Erythroblast (primary cell): ENCODE data around the gene CFAP119.

Experiments used
- DNase-seq, 2 experiments: peaks; one replicate each; lab custom pipeline; 2025; lab: John Stamatoyannopoulos, UW
- GATA1 ChIP-seq: IDR thresholded peaks from 2 replicates; pipeline ENCODE4 v1.6.1; 2011; ENCODE audit warnings: low read depth, mild to moderate bottlenecking, control low read depth, low read length, moderate library complexity
- POLR2A ChIP-seq: IDR thresholded peaks from 2 replicates; pipeline ENCODE4 v1.6.1; 2011; ENCODE audit warnings: mild to moderate bottlenecking, low read length

Gene CFAP119

DNA sequence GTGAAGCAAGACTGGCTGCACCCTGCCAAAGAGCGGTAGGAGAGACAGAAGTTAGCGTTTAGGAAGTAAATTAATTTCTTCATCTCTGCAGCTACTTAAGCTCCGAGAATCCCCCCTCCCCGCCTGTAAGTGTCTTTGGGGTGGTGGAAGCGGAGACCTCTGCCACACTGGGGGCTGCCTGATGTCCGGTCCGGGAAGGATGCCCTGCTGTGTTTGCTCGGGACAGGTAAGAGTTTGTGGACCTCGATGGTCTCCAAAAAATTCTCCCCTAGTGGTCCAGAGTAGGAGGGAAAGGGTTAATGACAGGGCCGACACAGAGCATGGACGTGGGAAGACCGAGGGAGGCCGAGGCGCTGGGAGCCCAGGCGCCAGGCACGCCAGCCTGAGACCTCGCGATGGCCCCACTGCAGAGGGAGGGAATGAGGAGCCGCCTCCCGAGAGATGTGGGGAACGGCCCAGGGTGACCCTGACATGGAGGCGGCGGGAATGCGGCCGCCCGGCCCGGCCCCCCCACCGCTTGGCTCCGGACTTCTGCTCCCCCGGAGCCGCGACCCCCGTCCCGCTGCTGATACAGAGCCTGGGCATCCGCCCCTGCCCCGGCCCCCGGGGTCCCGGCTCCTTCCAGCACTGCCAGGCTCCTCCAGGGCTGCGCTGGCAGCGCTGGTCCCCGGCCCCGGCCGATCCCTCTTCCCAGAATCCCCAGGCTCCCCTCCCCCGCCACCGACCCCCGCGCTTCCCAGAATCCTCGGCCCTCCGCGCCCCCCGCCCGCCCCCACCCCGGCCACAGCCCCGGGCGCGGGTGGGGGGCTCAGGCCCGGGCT, 24.5 kb upstream of the CFAP119 start:
- DNase-seq = no peak
- TF ChIP-seq GATA1 (no peak), POLR2A (no peak)

DNA sequence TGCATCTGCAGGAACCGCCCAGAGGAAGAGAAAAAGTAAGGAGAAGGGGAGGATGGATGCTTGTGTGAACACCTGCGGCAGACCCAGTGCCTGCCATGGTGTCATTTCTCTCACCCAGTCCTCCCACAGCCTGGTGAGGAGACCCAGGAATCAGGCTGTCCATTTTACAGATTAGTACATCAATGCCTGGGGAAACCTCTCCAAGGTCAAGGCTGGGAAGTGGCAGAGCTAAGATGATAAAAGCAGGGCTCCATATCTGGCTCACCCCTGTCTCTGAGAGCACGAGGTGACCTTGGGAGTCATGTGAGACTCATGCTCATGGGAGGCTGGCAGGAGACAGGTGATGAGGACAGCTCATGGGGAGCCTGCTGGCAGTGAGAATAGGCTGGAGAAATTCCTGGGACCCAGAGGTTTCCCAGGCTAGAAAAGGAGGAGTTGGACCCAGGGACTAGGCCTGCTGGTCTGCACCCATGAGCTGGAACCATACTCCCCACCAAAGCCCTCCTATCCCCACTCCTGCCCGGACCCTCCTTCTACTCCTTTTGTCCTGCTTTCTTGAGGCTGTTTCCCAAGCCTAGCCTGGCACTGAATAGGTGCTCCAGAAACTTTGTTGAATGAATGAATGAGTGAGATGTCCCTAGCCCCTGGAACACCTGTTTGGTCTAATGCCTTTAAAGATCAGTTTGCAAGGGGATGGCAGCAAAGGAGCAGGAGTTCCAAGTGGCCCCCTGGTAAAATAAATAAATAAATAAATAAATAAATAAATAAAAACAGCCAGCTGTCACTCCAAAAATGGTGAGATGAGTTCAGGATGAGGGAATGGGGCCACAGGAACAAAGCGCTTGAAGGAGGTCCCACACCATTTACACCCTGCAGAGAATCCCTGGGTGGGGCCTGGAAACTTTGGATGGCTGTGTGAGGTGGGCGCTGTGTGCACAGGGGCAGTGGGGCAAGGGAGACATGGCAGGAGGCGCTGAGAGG, 23.6 kb upstream of the CFAP119 start:
- TF ChIP-seq POLR2A = no peak
- TF ChIP-seq GATA1 = no peak
- no peak for DNase-seq

DNA sequence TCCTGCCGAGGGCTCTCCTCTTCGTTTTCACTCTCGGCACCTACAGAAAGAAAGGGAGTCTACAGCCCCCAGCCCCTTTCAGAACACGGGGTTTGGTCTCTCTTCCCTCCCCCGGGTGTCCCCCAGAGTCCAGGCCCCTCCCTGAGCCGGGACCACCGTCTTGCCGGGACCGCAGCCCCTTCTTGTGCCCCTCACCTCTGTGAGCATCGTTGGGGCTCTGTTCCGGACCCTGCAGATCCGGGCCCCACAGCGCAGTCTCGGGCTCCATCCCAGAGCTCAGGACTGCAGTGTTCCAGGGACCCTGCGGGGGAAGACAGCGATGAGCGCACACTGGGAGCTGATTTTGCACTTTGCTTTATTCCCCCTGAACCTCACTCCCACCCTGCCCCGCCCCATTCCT, 22.4 kb upstream of the CFAP119 start:
- no peak for DNase-seq
- no peak for TF ChIP-seq GATA1
- no peak for TF ChIP-seq POLR2A

- no peak for DNase-seq
- TF ChIP-seq GATA1 (no peak), POLR2A (no peak)
These were observed 21.6 kb upstream of the CFAP119 start for GRCh38 chr16:30783280-30784109.

DNA sequence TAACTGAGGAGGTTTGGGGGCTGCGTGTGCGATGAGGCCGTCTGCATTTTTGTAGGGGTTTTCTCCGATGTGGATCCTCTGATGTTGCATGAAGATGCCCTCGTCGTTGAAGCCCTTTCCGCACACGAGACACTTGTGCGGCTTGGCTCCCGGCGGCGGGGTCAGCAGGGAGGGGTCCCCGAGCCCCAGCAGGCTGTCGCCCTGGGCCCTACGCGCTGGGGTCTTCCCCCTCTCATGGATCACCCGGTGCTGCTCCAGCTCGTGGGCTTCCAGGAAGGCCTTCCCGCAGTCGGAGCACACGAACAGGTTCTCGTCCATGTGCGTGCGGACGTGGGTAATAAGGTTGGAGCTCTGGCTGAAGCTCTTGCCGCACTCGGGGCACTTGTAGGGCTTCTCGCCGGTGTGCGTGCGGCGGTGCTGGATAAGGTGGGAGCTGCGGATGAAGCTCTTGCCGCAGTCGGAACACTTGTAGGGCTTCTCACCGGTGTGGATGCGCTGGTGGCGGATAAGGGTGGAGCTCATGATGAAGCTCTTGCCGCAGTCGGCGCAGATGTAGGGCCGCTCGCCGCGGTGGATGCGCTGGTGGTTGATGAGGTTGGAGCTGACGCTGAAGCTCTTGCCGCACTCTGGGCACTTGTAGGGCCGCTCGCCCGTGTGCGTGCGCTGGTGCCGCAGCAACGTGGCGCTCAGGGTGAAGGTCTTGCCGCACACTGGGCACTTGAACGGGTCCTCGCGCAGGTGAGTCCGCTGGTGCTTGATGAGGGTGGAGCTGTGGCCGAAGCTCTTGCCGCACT, 20.8 kb upstream of the CFAP119 start:
- TF ChIP-seq GATA1 = no peak
- no peak for TF ChIP-seq POLR2A
- no peak for DNase-seq

- TF ChIP-seq POLR2A (no peak), GATA1 (no peak)
- DNase-seq = no peak
These were observed 18.7 kb upstream of the CFAP119 start for GRCh38 chr16:30780549-30780948.

DNA sequence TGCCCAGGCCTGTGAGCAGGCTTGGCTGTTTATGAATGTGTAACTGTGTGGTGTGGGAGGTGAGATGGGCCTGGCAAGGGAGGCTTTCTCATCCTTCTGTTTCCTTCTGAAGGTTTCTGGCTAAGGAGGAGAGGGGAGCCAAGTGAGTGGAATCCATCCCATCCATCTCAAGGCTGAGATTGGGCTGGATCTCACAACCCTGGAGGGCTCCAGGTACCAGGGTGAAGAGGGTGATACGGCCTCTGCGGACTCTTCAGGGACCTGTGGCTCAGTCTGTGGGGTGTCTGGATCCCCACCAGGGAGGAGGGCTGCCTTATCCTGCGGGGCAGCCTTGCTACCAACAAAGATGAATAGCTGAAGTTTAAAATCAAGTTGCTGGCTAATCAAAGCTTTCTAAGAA, 18.2 kb upstream of the CFAP119 start:
- no peak for DNase-seq
- TF ChIP-seq POLR2A (no peak), GATA1 (no peak)

DNA sequence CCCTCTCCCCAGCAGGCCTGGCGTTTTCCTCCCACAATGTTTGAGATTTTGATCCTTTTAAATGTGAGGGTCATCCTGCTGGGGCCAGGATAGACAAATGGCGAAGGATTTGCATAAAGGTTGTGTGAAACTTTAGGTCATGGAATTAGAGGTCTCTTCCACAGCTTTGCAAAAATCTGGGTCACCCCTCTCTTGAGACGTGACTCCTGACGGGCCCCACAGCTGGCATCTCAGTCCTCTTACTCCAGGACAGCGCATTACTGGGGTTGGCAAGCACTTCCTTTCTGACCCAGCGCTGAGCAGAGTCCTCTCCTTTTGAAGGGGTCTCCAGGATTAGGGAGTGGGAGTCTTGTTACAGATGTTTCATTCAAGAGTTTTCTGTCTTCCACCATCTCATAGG, 17.7 kb upstream of the CFAP119 start:
- DNase-seq = no peak
- TF ChIP-seq GATA1 = no peak
- no peak for TF ChIP-seq POLR2A

DNA sequence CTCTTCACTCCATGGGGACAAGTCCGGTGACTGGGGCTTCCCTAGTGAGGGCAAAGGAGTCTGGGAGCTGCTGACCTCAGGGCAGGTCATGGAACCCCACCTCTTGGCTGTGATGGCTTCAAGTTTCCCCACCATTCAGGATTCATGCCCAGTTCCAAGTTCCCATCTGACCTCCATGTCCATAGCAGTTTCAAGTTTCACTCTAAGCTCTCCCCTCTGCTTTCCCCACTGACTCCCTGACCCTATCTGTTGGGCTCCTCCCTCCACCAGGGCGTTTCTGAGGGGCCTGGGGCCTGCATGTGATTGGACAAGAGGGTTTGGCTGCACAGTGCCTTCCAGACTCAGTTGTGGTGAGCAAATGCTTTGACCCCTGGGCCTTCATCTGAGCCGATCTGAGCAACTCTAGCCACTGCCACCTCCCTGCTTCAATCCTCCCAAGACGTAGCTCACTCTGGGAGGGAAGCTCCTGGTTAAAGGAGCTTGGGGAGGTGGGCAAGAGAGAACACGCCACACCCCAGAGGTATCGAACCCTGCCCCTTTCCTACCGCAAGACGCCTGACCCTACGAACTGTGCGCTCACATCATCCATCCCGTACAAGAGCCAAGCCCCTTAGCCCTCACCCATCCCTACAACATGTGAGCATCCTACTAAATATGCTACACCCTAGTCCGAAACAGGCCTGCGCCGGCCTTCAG, 16.8 kb upstream of the CFAP119 start:
- DNase-seq = peak in 1 of 2 experiments; percentile 60
- no peak for TF ChIP-seq GATA1
- no peak for TF ChIP-seq POLR2A

DNA sequence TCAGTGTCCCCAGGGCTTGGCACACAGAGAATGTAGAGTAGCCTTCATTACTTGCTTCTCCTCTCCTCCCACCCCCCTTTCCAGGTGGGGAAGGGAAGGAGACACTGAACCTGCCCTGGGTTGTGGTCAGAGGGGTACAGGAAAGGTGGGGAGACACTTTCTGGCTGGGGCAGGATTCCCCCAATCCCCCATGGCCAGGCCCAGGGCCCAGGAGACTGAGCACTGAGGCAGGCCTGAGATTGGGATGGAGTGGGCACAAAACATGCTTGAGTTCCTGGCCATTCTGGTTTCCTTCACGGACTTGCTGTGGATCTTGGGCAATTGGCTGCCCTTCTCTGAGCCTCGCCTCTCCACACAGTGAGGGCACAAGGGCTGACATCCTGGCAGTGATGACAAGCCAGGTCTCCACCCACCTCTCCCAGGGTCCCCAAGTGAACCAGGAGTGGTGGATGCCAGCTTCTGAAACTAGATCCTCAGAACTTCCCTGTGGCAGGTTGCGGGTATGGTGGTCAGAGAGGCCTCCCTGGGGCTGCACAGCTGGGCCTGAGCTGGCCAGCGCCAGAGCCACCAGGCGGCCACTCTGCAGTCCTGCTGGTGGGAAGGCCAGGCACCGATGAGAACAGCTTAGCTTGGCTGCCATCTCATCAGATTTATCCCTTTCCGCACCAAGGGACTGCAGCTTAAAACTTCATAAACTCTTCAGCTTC, 15.9 kb upstream of the CFAP119 start:
- TF ChIP-seq POLR2A (no peak), GATA1 (no peak)
- DNase-seq = no peak

- TF ChIP-seq POLR2A (peak; percentile 88), GATA1 (no peak)
- DNase-seq = peak; percentile 81 to 84
These were observed 13.7 kb upstream of the CFAP119 start for GRCh38 chr16:30775392-30776188.
